Retinal pigment epithelial cell (primary cell): ENCODE data around the gene CELF1.
A peak's percentile ranks its signal among the peaks of the same experiment; 100 is the strongest.

ENCODE experiments used
- DNase-seq: peaks from one replicate; pipeline ENCODE4 v3.0.0-alpha.2; 2010; ENCODE audit warnings: low read depth
- H3K4me3 ChIP-seq: 2 replicates; pipeline ENCODE4 v1.5.1; 2011; ENCODE audit warnings: mild to moderate bottlenecking, low read length, control low read depth, moderate library complexity
- TF ChIP-seq, protein P1 (sequence below): conservative IDR thresholded peaks from 2 replicates; pipeline ENCODE4 v1.5.1; 2011; ENCODE audit warnings: low read depth, low read length, control low read depth, inconsistent platforms

The CELF1 gene

DNA sequence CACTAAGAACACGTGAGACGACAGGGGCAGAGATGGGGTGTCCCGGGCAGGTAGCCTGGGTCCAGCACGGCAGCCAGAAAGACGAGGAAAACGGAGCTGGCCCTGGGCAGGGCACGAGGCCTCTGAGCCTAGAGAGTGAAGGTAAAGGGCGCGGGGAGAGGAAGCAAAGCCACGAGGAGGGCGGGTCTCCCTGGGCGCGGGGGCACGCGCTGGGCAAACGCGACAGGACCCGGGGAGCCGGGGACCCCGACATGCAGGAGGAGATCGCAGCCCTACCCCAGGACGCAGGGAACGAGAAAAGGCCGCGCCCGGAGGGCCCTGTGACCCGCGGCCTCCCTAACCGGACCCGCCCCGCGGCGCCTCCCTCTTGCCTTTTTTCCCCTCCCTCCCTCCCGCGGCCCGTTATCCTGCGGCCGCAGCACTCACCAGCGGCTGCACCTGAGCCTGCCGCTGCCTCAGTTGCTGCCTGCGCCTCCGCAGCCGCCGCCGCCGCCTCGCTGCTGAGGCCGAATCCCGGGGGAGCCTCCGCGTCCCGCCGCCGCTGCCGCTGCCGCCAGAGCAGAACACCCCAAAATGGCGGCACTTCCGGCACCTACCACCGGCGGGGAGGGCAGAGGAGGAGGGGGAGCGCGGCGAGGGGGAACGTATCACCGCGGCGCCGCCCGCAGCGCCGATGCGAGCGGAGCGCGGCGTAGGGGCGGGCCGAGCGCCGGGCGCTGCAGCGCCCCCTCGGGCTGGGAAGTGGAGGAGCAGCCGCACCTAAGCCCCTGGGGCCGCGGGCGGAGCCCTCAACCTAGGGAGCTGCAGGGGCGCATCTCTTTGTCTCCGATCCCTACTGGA, at the start of gene CELF1:
CELF1 (minus strand) TSS at position 567 of the 840 bp plus-strand sequence. CDS start 53,609 bp downstream, outside the sequence.
- peak; percentile 52 for DNase-seq
- H3K4me3 ChIP-seq = peak within 1 kb of the TSS; percentile 84
- TF ChIP-seq, protein P1, sequence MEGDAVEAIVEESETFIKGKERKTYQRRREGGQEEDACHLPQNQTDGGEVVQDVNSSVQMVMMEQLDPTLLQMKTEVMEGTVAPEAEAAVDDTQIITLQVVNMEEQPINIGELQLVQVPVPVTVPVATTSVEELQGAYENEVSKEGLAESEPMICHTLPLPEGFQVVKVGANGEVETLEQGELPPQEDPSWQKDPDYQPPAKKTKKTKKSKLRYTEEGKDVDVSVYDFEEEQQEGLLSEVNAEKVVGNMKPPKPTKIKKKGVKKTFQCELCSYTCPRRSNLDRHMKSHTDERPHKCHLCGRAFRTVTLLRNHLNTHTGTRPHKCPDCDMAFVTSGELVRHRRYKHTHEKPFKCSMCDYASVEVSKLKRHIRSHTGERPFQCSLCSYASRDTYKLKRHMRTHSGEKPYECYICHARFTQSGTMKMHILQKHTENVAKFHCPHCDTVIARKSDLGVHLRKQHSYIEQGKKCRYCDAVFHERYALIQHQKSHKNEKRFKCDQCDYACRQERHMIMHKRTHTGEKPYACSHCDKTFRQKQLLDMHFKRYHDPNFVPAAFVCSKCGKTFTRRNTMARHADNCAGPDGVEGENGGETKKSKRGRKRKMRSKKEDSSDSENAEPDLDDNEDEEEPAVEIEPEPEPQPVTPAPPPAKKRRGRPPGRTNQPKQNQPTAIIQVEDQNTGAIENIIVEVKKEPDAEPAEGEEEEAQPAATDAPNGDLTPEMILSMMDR = peak; percentile 68

DNA sequence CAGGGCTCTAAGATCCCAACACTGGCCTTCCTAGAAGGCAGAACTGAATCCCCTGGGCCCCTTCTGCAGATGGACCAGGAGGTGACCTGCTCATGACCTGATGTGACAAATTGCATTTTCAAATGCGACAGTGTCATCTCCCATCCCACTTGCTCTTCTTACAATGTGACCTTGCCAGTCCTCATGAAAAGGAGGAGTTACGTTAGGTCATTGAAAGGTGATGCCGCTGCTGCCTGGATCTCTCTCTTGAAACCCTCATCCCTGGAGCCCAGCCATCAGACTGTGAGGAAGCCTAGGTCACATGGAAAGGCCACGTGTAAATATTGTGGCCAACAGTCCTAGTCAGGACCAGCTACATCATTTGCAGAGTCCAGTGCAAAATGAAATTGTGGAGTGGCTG, 47.0 kb upstream of the CELF1 start:
- no peak overlapping the region for H3K4me3 ChIP-seq
- no peak for DNase-seq
- TF ChIP-seq, protein P1 = no peak

DNA sequence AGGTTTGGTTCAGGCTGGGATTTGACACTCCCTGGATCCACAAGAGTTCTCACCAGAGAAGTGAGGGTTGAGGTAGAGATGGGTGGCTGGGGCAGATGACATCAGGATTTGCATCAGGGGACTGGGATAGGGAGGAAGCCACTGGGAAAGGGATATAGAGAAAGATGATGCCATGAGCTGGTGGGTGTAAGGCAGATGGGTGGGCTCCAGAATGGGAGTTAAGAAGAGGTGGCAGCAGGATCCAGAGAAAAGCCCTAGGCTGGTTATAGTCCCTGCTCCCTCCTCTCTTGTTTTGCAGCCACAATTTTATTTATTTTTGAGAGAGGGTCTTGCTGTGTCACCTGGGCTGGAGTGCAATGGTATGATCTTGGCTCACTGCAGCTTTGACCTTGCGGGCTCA, 43.0 kb upstream of the CELF1 start:
- no peak for DNase-seq
- no peak overlapping the region for H3K4me3 ChIP-seq
- TF ChIP-seq, protein P1 = no peak

DNA sequence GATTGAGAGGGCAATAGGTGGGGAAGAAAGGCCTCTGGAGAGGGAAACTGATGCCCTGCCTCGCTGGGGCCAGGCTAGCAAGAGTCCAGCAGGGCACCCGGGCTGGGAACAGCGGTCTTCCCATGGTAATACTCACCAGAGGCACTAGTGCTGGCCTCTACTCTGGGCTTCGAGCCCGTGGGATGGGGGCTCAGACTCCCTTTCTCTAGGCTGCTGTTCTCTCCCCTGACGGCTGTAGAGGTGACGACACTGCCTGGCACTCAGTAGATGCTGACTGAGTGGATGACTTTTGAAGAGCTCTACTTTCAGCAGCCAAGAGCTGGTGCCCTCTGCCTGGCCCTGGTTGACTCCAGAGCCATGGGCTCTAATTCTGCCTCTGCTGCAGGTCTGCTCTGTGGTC, 42.1 kb upstream of the CELF1 start:
- no peak for DNase-seq
- TF ChIP-seq, protein P1 = no peak
- H3K4me3 ChIP-seq = no peak overlapping the region

DNA sequence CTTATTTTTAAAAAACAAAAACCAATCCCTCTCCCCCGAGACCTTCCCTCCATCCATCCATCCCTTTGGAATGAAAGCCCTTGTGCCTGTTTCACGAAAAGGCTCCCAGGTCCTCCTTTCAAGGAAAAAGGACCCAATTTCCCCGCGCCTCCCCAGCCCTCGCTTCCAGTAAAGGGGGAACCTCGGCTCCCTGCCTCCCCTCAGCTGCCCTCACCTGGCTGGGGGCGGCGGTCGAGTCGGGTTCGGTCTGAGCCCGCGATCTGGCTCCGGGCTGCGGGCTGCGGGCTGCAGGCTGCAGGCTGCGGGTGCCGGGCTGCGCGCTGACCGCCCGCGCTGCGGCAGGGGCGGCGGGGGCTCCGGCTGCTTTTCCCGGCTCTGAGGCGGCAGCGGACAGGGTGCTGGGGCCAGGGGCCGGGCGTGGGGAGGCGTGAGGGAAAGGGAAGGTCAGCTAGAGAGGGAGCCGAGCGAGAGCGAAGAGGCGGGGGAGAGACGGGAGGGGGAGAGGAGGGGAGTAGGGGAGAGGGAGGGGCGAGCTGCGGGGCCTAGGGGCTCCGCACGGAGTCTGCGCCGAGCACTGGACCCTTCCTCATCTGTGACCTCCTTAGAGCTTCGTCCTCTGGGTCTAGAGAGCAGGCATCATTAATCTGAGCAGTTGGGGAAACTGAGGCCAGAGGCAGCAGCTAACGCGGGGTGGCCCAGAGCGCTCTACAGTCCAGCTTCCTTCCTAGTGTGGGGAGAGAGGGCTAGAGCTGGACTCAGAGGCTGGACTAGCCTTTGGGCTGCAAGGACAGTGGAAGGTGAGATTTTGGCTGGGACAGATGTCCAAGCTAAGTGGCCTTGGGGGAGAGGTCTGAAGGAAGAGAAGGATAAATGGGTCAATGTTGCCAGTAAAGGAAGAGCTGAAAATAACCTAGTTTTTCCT, 41.3 kb upstream of the CELF1 start, which contains the start of gene C1QTNF4:
C1QTNF4 (minus strand) TSS at position 478 of the 922 bp plus-strand sequence. CDS start 3,601 bp downstream, outside the sequence.
- TF ChIP-seq, protein P1 = no peak
- DNase-seq = no peak
- H3K4me3 ChIP-seq = peak within 1 kb of the TSS; percentile 28

DNA sequence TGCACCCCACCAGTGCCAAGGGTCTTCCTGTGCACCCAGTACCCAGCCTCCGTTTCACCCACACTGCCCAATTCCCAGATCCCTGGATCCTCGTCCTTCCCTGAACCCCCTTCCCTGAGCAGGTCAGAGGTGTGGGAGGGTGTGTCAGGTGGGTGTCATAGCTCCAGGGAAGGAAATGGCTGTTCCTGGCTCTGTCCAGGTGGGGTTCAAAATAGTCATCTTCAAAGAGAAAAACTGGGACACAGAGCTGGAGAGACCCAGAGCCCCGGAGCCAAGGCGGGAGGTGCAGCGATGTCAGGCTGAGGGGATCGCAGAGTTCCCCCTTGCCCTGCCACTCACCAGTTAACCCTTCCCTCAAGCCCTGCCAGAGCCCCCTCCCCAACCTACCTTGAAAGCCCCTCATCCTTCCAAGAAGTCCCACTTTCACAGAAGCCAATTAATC, 40.6 kb upstream of the CELF1 start:
- peak overlapping the region; percentile 28 for H3K4me3 ChIP-seq
- TF ChIP-seq, protein P1 = no peak

More for the DNA sequence above, 40.6 kb upstream of the CELF1 start:
- no peak for DNase-seq
